PFSK-1 (cell line): ENCODE results near the gene FNIP2.

ENCODE experiments used
- POLR2AphosphoS5 ChIP-seq: IDR thresholded peaks from 2 replicates; pipeline ENCODE4 v1.6.1; 2012; ENCODE audit warnings: low read depth, mild to moderate bottlenecking, control low read depth, low read length, moderate library complexity
- REST ChIP-seq, 2 experiments: IDR thresholded peaks; 2 replicates each; pipeline versions ENCODE4 v1.6.1 to v1.8.0; 2011 to 2012; ENCODE audit warnings: low read depth in 2 of 2, low read length in 2 of 2, control low read depth in 1 of 2, inconsistent platforms in 1 of 2, mild to moderate bottlenecking in 1 of 2, moderate library complexity in 1 of 2; ENCODE audit not compliant: insufficient read depth in 1 of 2

DNA sequence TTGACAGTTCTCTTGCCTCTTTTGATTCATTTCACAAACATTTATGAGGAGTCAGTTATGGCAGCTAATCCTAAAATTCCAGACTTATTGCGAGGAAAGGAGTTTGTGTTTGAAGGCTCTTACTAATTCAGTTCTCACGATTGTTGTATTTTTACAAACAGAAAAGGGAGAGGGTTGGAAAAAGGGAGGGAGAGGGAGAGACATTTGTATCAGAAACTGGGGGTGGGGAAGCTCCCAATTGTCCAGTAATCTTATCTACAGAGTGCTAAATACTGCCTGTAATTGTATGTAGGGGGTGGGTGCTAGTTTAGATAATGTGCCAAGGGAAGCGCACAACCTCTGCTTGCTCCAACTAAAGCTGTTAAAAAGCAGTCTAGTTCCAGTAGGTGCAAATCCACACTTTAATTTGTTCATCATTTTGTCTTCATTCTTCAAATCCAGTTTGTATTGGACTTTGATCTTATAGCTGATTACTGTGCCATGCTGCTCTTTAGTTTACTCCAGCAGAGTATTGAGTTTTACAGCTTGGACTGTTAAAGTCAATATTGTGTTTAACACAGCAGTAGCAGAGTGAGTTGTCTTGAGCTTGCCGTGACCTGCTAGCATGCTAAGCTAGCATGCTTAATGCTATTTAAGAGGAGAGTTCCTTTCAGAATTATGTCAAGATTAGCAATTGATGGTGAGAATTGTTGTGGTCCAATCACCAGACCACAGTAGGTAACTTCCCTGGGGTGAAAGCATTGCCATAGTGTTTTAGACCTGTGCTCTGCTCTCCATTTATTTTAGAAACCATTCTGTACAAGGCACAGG lies 13.9 kb downstream of the FNIP2 start:
- TF ChIP-seq POLR2AphosphoS5 (no peak), REST (IDR thresholded peaks at IDR 0.05; ENCODE audit: insufficient read depth in 1 of 2, low read depth in 2 of 2, low read length in 2 of 2) (no peak)
